Measurements from ENCODE around the gene ENG.

- no peak for TF ChIP-seq POLR2AphosphoS5 (IDR thresholded peaks at IDR 0.05; ENCODE audit: insufficient read depth in 1 of 2, low read depth in 1 of 2)
- TF ChIP-seq POLR2A (IDR thresholded peaks at IDR 0.05) = no peak
These were observed 4.1 kb downstream of the ENG start for GRCh38 chr9:127850286-127850830.
